H9 (cell line): ENCODE results near the gene MLC1. TPM values are rescaled to one million over a fixed set of nuclear protein-coding genes. Genes with fewer than 3 reads are reported as not detected.

Experiments
- DNase-seq: peaks from one replicate; pipeline ENCODE4 v3.0.0-alpha.2; 2017
- H2AFZ ChIP-seq: one replicate; pipeline ENCODE4 v1.6.1; 2013; ENCODE audit warnings: mild to moderate bottlenecking, low read length, control low read depth, moderate library complexity
- H2AK5ac ChIP-seq: 2 replicates; pipeline ENCODE4 v1.6.1; 2013; ENCODE audit warnings: low read length, control low read depth, mixed read lengths; ENCODE audit not compliant: insufficient read length
- H2BK120ac ChIP-seq: one replicate; pipeline ENCODE4 v1.6.1; 2013; ENCODE audit warnings: low read depth, mild to moderate bottlenecking, low read length, control low read depth, inconsistent platforms; ENCODE audit not compliant: poor library complexity, severe bottlenecking
- H2BK12ac ChIP-seq: 2 replicates; pipeline ENCODE4 v1.6.1; 2013; ENCODE audit warnings: low read length, control low read depth, mixed read lengths, low read depth; ENCODE audit not compliant: insufficient read length
- H2BK15ac ChIP-seq: 2 replicates; pipeline ENCODE4 v1.6.1; 2013; ENCODE audit warnings: low read depth, low read length, control low read depth
- H2BK20ac ChIP-seq: one replicate; pipeline ENCODE4 v1.6.1; 2013; ENCODE audit warnings: low read depth, mild to moderate bottlenecking, low read length, control low read depth, inconsistent platforms; ENCODE audit not compliant: poor library complexity, severe bottlenecking
- H2BK5ac ChIP-seq: 2 replicates; pipeline ENCODE4 v1.6.1; 2013; ENCODE audit warnings: low read length, control low read depth, mixed read lengths; ENCODE audit not compliant: insufficient read length
- H3K14ac ChIP-seq: 2 replicates; pipeline ENCODE4 v1.6.1; 2013; ENCODE audit warnings: low read length, control low read depth; ENCODE audit not compliant: insufficient read depth
- H3K18ac ChIP-seq: 2 replicates; pipeline ENCODE4 v1.6.1; 2013; ENCODE audit warnings: low read depth, mild to moderate bottlenecking, mixed read lengths, low read length, control low read depth; ENCODE audit not compliant: insufficient read length
- H3K23ac ChIP-seq: 2 replicates; pipeline ENCODE4 v1.6.1; 2013; ENCODE audit warnings: low read length, control low read depth, mixed read lengths, low read depth; ENCODE audit not compliant: insufficient read length
- H3K23me2 ChIP-seq: 2 replicates; pipeline ENCODE4 v1.6.1; 2013; ENCODE audit warnings: low read depth, mild to moderate bottlenecking, mixed read lengths, low read length, control low read depth; ENCODE audit not compliant: insufficient read length, poor library complexity, severe bottlenecking
- H3K27ac ChIP-seq: 2 replicates; pipeline ENCODE4 v1.5.1; 2013; ENCODE audit warnings: low read length, control low read depth, mixed read lengths, low read depth; ENCODE audit not compliant: insufficient read length
- H3K27me3 ChIP-seq: 2 replicates; pipeline ENCODE4 v1.6.1; 2013; ENCODE audit warnings: low read length, control low read depth, inconsistent platforms; ENCODE audit not compliant: insufficient read depth
- H3K4ac ChIP-seq: 2 replicates; pipeline ENCODE4 v1.6.1; 2013; ENCODE audit warnings: low read depth, mild to moderate bottlenecking, control low read depth, inconsistent platforms, low read length, moderate library complexity
- H3K4me1 ChIP-seq: 2 replicates; pipeline ENCODE4 v1.6.1; 2013; ENCODE audit warnings: low read length, control low read depth, inconsistent platforms; ENCODE audit not compliant: insufficient read depth
- H3K4me2 ChIP-seq: 2 replicates; pipeline ENCODE4 v1.6.1; 2013; ENCODE audit warnings: low read length, control low read depth, mixed read lengths; ENCODE audit not compliant: insufficient read length, insufficient read depth
- H3K56ac ChIP-seq: 2 replicates; pipeline ENCODE4 v1.6.1; 2013; ENCODE audit warnings: low read depth, mild to moderate bottlenecking, mixed read lengths, low read length, control low read depth; ENCODE audit not compliant: insufficient read length
- H3K79me1 ChIP-seq: 2 replicates; pipeline ENCODE4 v1.6.1; 2013; ENCODE audit warnings: low read depth, mild to moderate bottlenecking, moderate library complexity, low read length, control low read depth, inconsistent platforms; ENCODE audit not compliant: insufficient read depth, poor library complexity, severe bottlenecking
- H3K79me2 ChIP-seq: 2 replicates; pipeline ENCODE4 v1.6.1; 2013; ENCODE audit warnings: low read length, control low read depth, inconsistent platforms; ENCODE audit not compliant: insufficient read depth
- H3K9ac ChIP-seq: 2 replicates; pipeline ENCODE4 v1.6.1; 2013; ENCODE audit warnings: low read length, control low read depth, mixed read lengths; ENCODE audit not compliant: insufficient read length; ENCODE audit errors: extremely low read depth
- H3K9me3 ChIP-seq: one replicate; pipeline ENCODE4 v1.6.1; 2013; ENCODE audit warnings: low read depth, low read length, inconsistent platforms; ENCODE audit not compliant: control insufficient read depth
- H3T11ph ChIP-seq: one replicate; pipeline ENCODE4 v1.6.1; 2013; ENCODE audit warnings: mild to moderate bottlenecking, low read length, control low read depth, inconsistent platforms
- H4K20me1 ChIP-seq: one replicate; pipeline ENCODE4 v1.6.1; 2013; ENCODE audit not compliant: control insufficient read depth, insufficient read length, insufficient read depth
- H4K5ac ChIP-seq: 2 replicates; pipeline ENCODE4 v1.6.1; 2013; ENCODE audit warnings: low read depth, mild to moderate bottlenecking, mixed read lengths, low read length, control low read depth; ENCODE audit not compliant: insufficient read length
- H4K8ac ChIP-seq: replicated peaks from 2 replicates; pipeline ENCODE4 v1.6.1; 2013; ENCODE audit warnings: low read length, control low read depth, mixed read lengths, low read depth; ENCODE audit not compliant: insufficient read length
- H4K91ac ChIP-seq: 2 replicates; pipeline ENCODE4 v1.6.1; 2013; ENCODE audit warnings: low read depth, mild to moderate bottlenecking, moderate library complexity, mixed read lengths, low read length, control low read depth; ENCODE audit not compliant: insufficient read length
- H3K27ac Mint-ChIP-seq, 3 experiments: 2 replicates in 2 of 3; 3 replicates in 1 of 3; pipeline ENCODE4 v1.8.0; 2020 to 2021; ENCODE audit warnings: mixed read lengths in 3 of 3, mild to moderate bottlenecking in 1 of 3, moderate library complexity in 1 of 3
- H3K27me3 Mint-ChIP-seq: 2 replicates; pipeline ENCODE4 v1.8.0; 2021; ENCODE audit warnings: low read depth, mild to moderate bottlenecking, moderate library complexity, mixed read lengths
- H3K36me3 Mint-ChIP-seq, 3 experiments: 2 replicates in 2 of 3; 3 replicates in 1 of 3; pipeline ENCODE4 v1.8.0; 2020 to 2021; ENCODE audit warnings: low read depth in 3 of 3, mixed read lengths in 3 of 3; ENCODE audit not compliant: insufficient read depth in 1 of 3
- H3K4me1 Mint-ChIP-seq, 2 experiments: 2 replicates each; pipeline ENCODE4 v1.8.0; 2020; ENCODE audit warnings: mixed read lengths in 2 of 2
- H3K4me3 Mint-ChIP-seq, 2 experiments: 2 replicates in 1 of 2; 3 replicates in 1 of 2; pipeline ENCODE4 v1.8.0; 2020 to 2021; ENCODE audit warnings: mild to moderate bottlenecking in 2 of 2, mixed read lengths in 2 of 2, moderate library complexity in 1 of 2
- H3K9me3 Mint-ChIP-seq, 2 experiments: 2 replicates in 1 of 2; 3 replicates in 1 of 2; pipeline ENCODE4 v1.8.0; 2020; ENCODE audit warnings: mild to moderate bottlenecking in 2 of 2, mixed read lengths in 2 of 2, moderate library complexity in 1 of 2
- CTCF ChIP-seq: fragments of 200-600 bp; sonication (generic); conservative IDR thresholded peaks from 3 replicates; pipeline ENCODE4 v1.8.0; 2021; ENCODE audit warnings: antibody characterized with exemption, mild to moderate bottlenecking
- WGBS: extraction: QIAGEN DNeasy Blood & Tissue Kit; methylation state at CpG from one replicate; pipeline ENCODE4 v1.1.7; 2013; ENCODE audit warnings: missing lambda C conversion rate, low lambda C conversion rate, mixed read lengths; ENCODE audit not compliant: insufficient read length; ENCODE audit errors: extremely low coverage; 5-methylcytosine and 5-hydroxymethylcytosine counted together
- total RNA-seq: library from RNA; stranded (reverse); gene quantifications from 2 replicates; pipeline ENCODE4 v1.2.1, GENCODE V29; 2021

MLC1 gene
- total RNA-seq, 1 experiment from 2014 or later: not detected

- no peak overlapping the region for H3K4me2 ChIP-seq
- no peak overlapping the region for H2BK20ac ChIP-seq
- no peaks in the 10 kb centered on the region for H4K20me1 ChIP-seq
- H3K27ac Mint-ChIP-seq: no peak overlapping the region
- H2AK5ac ChIP-seq: no peak overlapping the region
- no peak overlapping the region for H3K4ac ChIP-seq
- H3K9me3 ChIP-seq: no peaks in the 10 kb centered on the region
- H3K23ac ChIP-seq: no peak overlapping the region
- H4K91ac ChIP-seq: no peak overlapping the region
- H3K27me3 Mint-ChIP-seq: peaks cover 19% of the 10 kb centered on the region
- H3K23me2 ChIP-seq: no peaks in the 10 kb centered on the region
- no peak overlapping the region; a peak in 1 of 5 replicates for H3K4me3 Mint-ChIP-seq
- H3T11ph ChIP-seq: no peak overlapping the region
- no peak overlapping the region for H2BK15ac ChIP-seq
- H3K27me3 ChIP-seq: 0 out of 2 replicates have a peak, but pooled peaks cover 2% of the 10 kb centered on the region
- no peak overlapping the region for H4K8ac ChIP-seq
- no peak overlapping the region for H2AFZ ChIP-seq
- peaks cover 4% of the 10 kb centered on the region in 2 experiments for H3K4me1 Mint-ChIP-seq
- WGBS: no CpG with 5 or more reads among the region's 22 CpGs
- peaks cover 3 to 14% of the 10 kb centered on the region in 2 experiments; a peak in 3 of 5 replicates for H3K9me3 Mint-ChIP-seq
- peaks cover 0 to 2% (median 0%) of the 10 kb centered on the region in 3 experiments; a peak in 1 of 7 replicates for H3K36me3 Mint-ChIP-seq
- no peak overlapping the region for H3K14ac ChIP-seq
- H2BK120ac ChIP-seq: no peak overlapping the region
- no peak overlapping the region for H3K9ac ChIP-seq
- H2BK12ac ChIP-seq: no peak overlapping the region
- H3K79me1 ChIP-seq: no peaks in the 10 kb centered on the region
- H3K18ac ChIP-seq: no peak overlapping the region
- no peaks in the 10 kb centered on the region for H3K4me1 ChIP-seq
- H3K56ac ChIP-seq: no peak overlapping the region
- no peaks in the 10 kb centered on the region for H3K79me2 ChIP-seq
- no peak for TF ChIP-seq CTCF
- no peak overlapping the region for H2BK5ac ChIP-seq
- no peak for DNase-seq
- H4K5ac ChIP-seq: no peak overlapping the region
- H3K27ac ChIP-seq: no peak overlapping the region
Measured at GRCh38 chr22:50090412-50090714, 5.1 kb upstream of the MLC1 start.
